CD14-positive monocyte (primary cell): ENCODE measurements around the gene F7. TPM values are rescaled to one million over a fixed set of nuclear protein-coding genes. Genes with fewer than 3 reads are reported as not detected.
"Not testable (repeated sequence)": the region's sequence is repeated elsewhere in the genome, so short reads cannot be mapped to it uniquely, and the experiment has no call there.

ENCODE experiments used
- DNase-seq, 3 donors: peaks; one replicate each; pipeline ENCODE4 v3.0.0-alpha.2; 2011 to 2022
- H2AFZ ChIP-seq: 2 replicates; pipeline ENCODE4 v1.6.0; 2012; ENCODE audit warnings: mild to moderate bottlenecking, low read depth, low read length, inconsistent platforms; ENCODE audit not compliant: insufficient read depth, poor library complexity, severe bottlenecking
- H3K27ac ChIP-seq, 2 donors: 1 replicate in 1 of 2; 2 replicates in 1 of 2; pipeline ENCODE4 v1.5.1; 2012 to 2013; ENCODE audit warnings: low read length in 2 of 2, control low read depth in 1 of 2, inconsistent platforms in 1 of 2, low read depth in 1 of 2, mild to moderate bottlenecking in 1 of 2
- H3K27me3 ChIP-seq, 2 donors: one replicate each; pipeline versions ENCODE4 v1.6.0 to v1.6.1; 2011 to 2013; ENCODE audit warnings: low read length in 2 of 2; ENCODE audit not compliant: control insufficient read depth in 2 of 2, insufficient read depth in 2 of 2
- H3K36me3 ChIP-seq, 2 donors: replicated peaks in 1 of 2; 1 replicate in 1 of 2; 2 replicates in 1 of 2; pipeline versions ENCODE4 v1.5.1 to v1.6.1; 2012 to 2013; ENCODE audit warnings: low read length in 2 of 2, control low read depth in 1 of 2, inconsistent platforms in 1 of 2, mild to moderate bottlenecking in 1 of 2; ENCODE audit not compliant: insufficient read depth in 2 of 2, control insufficient read depth in 1 of 2
- H3K4me1 ChIP-seq, 2 donors: 1 replicate in 1 of 2; 2 replicates in 1 of 2; pipeline versions ENCODE4 v1.5.1 to v1.6.1; 2012 to 2013; ENCODE audit warnings: low read length in 2 of 2, control low read depth in 1 of 2, inconsistent platforms in 1 of 2, mild to moderate bottlenecking in 1 of 2, moderate library complexity in 1 of 2; ENCODE audit not compliant: insufficient read depth in 2 of 2, control insufficient read depth in 1 of 2
- H3K4me2 ChIP-seq: replicated peaks from 2 replicates; pipeline ENCODE3; 2012; ENCODE audit warnings: low read length, moderate library complexity, mild to moderate bottlenecking; ENCODE audit not compliant: poor library complexity, severe bottlenecking; ENCODE audit errors: extremely low read depth
- H3K4me3 ChIP-seq, 3 experiments: fragments of 200-600 bp in 1 of 3; sonication (generic) in 1 of 3; replicated peaks in 1 of 3; 1 replicate in 2 of 3; 2 replicates in 1 of 3; pipeline ENCODE4 v1.5.1; 2011 to 2013; ENCODE audit warnings: low read length in 3 of 3, mild to moderate bottlenecking in 3 of 3, control low read depth in 2 of 3, low read depth in 2 of 3, inconsistent platforms in 1 of 3, moderate library complexity in 1 of 3
- H3K79me2 ChIP-seq: 2 replicates; pipeline ENCODE4 v1.6.0; 2012; ENCODE audit warnings: mild to moderate bottlenecking, control low read depth, inconsistent platforms, low read length, moderate library complexity; ENCODE audit not compliant: insufficient read depth
- H3K9ac ChIP-seq: 2 replicates; pipeline ENCODE4 v1.6.0; 2017; ENCODE audit warnings: low read length, mild to moderate bottlenecking; ENCODE audit not compliant: insufficient read depth, poor library complexity, severe bottlenecking
- H3K9me3 ChIP-seq, 2 donors: replicated peaks in 1 of 2; 1 replicate in 1 of 2; 2 replicates in 1 of 2; pipeline versions ENCODE4 v1.5.1 to v1.6.1; 2012 to 2013; ENCODE audit warnings: low read length in 2 of 2, control low read depth in 1 of 2; ENCODE audit not compliant: control insufficient read depth in 1 of 2, insufficient read depth in 1 of 2
- H4K20me1 ChIP-seq: 2 replicates; pipeline ENCODE4 v1.6.0; 2012; ENCODE audit warnings: mild to moderate bottlenecking, low read length, control low read depth, moderate library complexity; ENCODE audit not compliant: insufficient read depth
- H3K27ac Mint-ChIP-seq, 7 donors: one replicate each; pipeline ENCODE4 v1.8.0; 2020; ENCODE audit warnings: mild to moderate bottlenecking in 7 of 7, mixed read lengths in 7 of 7, moderate library complexity in 6 of 7, inconsistent platforms in 2 of 7
- H3K27me3 Mint-ChIP-seq, 3 donors: one replicate each; pipeline ENCODE4 v1.8.0; 2021 to 2022; ENCODE audit warnings: low read depth in 3 of 3, mild to moderate bottlenecking in 3 of 3, mixed read lengths in 3 of 3, moderate library complexity in 3 of 3, inconsistent platforms in 1 of 3
- H3K36me3 Mint-ChIP-seq, 2 donors: one replicate each; pipeline ENCODE4 v1.8.0; 2020; ENCODE audit warnings: mixed read lengths in 2 of 2, inconsistent platforms in 1 of 2, mild to moderate bottlenecking in 1 of 2
- H3K4me1 Mint-ChIP-seq: one replicate; pipeline ENCODE4 v1.8.0; 2020; ENCODE audit warnings: mild to moderate bottlenecking, mixed read lengths
- H3K4me3 Mint-ChIP-seq, 2 donors: one replicate each; pipeline ENCODE4 v1.8.0; 2020; ENCODE audit warnings: mild to moderate bottlenecking in 2 of 2, mixed read lengths in 2 of 2, moderate library complexity in 1 of 2
- H3K9me3 Mint-ChIP-seq, 7 donors: one replicate each; pipeline ENCODE4 v1.8.0; 2020 to 2022; ENCODE audit warnings: mixed read lengths in 7 of 7, mild to moderate bottlenecking in 6 of 7, moderate library complexity in 6 of 7, inconsistent platforms in 2 of 7
- CTCF ChIP-seq: fragments of 200-600 bp; IDR thresholded peaks from one replicate; pipeline ENCODE4 v1.8.0; 2022; ENCODE audit warnings: antibody characterized with exemption, mild to moderate bottlenecking
- WGBS: methylation state at CpG from one replicate; pipeline ENCODE4 v1.1.5; 2013; ENCODE audit warnings: missing lambda C conversion rate; ENCODE audit not compliant: insufficient coverage; 5-methylcytosine and 5-hydroxymethylcytosine counted together
- intact Hi-C, 2 donors: fragments of 100-400 bp; cut with micrococcal nuclease; formaldehyde crosslinking; loops; one replicate each; pipeline versions ENCODE4 v1.15.0 to v1.15.1; 2023
- polyA minus RNA-seq: library from RNA; depleted of rRNA, polyadenylated mRNA; stranded (reverse); fragments of >200 nt; gene quantifications from 2 replicates; pipeline ENCODE4 v1.2.3, GENCODE V29; 2012
- polyA plus RNA-seq, 3 donors: library from polyadenylated mRNA; depleted of rRNA in 1 of 3; unstranded in 2 of 3; stranded (reverse) in 1 of 3; fragments of 300-500 nt in 2 of 3; fragments of >200 nt in 1 of 3; fragmentation: Illumina TruSeq in 2 of 3; gene quantifications; 1 replicate in 2 of 3; 2 replicates in 1 of 3; pipeline ENCODE4 v1.2.3, GENCODE V29; 2012 to 2021
- total RNA-seq, 12 experiments: library from RNA in 1 of 12; stranded (reverse) in 1 of 12; fragments of 120-200 nt in 1 of 12; gene quantifications; one replicate each; pipeline ENCODE4 v1.2.4 and lab custom pipeline; 2013 to 2026; ENCODE audit warnings: mixed read lengths in 6 of 12, inconsistent platforms in 1 of 12

Gene F7
- total RNA-seq (2013): not detected
- polyA plus RNA-seq: not detected
- not detected in 2 replicates for polyA minus RNA-seq
- total RNA-seq (lab: John Stamatoyannopoulos, UW): 0 to 0.69 (median 0) reads per million in 11 experiments

- H3K36me3 ChIP-seq: no peaks in the 10 kb centered on the region
- peaks cover 2 to 11% of the 10 kb centered on the region in 2 donors for H3K27me3 ChIP-seq
- no peak within 1 kb of the TSS for H3K9ac ChIP-seq
- no peak within 1 kb of the TSS for H3K27ac Mint-ChIP-seq
- no peaks in the 10 kb centered on the region for H4K20me1 ChIP-seq
- no peak within 1 kb of the TSS for H3K27ac ChIP-seq
- H3K4me1 Mint-ChIP-seq: no peaks in the 10 kb centered on the region
- DNase-seq: no peak
- H3K4me2 ChIP-seq: no peak within 1 kb of the TSS
- H3K9me3 ChIP-seq: peaks cover 13 to 17% of the 10 kb centered on the region in 2 donors
- H3K4me3 Mint-ChIP-seq: no peak within 1 kb of the TSS
- intact Hi-C loops: no loop called here
- no peak within 1 kb of the TSS for H2AFZ ChIP-seq
- 82% methylated on average over 8 of the region's 17 CpGs for WGBS
- no peaks in the 10 kb centered on the region for H3K4me1 ChIP-seq
- H3K9me3 Mint-ChIP-seq: peaks cover 0 to 12% (median 10%) of the 10 kb centered on the region in 7 donors
- H3K36me3 Mint-ChIP-seq: no peaks in the 10 kb centered on the region
- H3K27me3 Mint-ChIP-seq: peaks cover 8 to 18% (median 11%) of the 10 kb centered on the region in 3 donors
- no peak within 1 kb of the TSS for H3K4me3 ChIP-seq
- TF ChIP-seq CTCF: no peak
- no peaks in the 10 kb centered on the region for H3K79me2 ChIP-seq
These were observed at the start of gene F7 for GRCh38 chr13:113105032-113105920. Gene F7, plus strand, starts transcription at chr13:113105791. Its CDS starts 51 bp downstream, at chr13:113105842.

- H3K4me3 Mint-ChIP-seq: no peak overlapping the region
- Histone ChIP-seq H3K4me2 (no peak overlapping the region), H2AFZ (no peak overlapping the region), H3K27ac (no peak overlapping the region), H3K79me2 (no peaks in the 10 kb centered on the region), H3K9ac (no peak overlapping the region), H3K9me3 (peaks cover 12 to 22% of the 10 kb centered on the region in 2 donors), H3K4me1 (no peaks in the 10 kb centered on the region), H3K4me3 (no peak overlapping the region), H3K36me3 (no peaks in the 10 kb centered on the region), H4K20me1 (no peaks in the 10 kb centered on the region), H3K27me3 (no peaks in the 10 kb centered on the region)
- no peaks in the 10 kb centered on the region for H3K9me3 Mint-ChIP-seq
- 82% methylated on average over 1 of the region's 1 CpG for WGBS
- no peak for TF ChIP-seq CTCF
- H3K27me3 Mint-ChIP-seq: no peaks in the 10 kb centered on the region
- H3K4me1 Mint-ChIP-seq: no peaks in the 10 kb centered on the region
- H3K27ac Mint-ChIP-seq: no peak overlapping the region
- DNase-seq: no peak
- no peaks in the 10 kb centered on the region for H3K36me3 Mint-ChIP-seq
- intact Hi-C loops: no loop called here
These were observed 48.5 kb upstream of the F7 start for GRCh38 chr13:113057084-113057483.

- H3K79me2 ChIP-seq, H3K4me3 ChIP-seq, H4K20me1 ChIP-seq, H3K36me3 Mint-ChIP-seq, H3K4me1 Mint-ChIP-seq, H3K4me1 ChIP-seq, H3K36me3 ChIP-seq, H3K27me3 ChIP-seq, H3K9ac ChIP-seq, H2AFZ ChIP-seq, H3K4me3 Mint-ChIP-seq, H3K4me2 ChIP-seq, H3K9me3 Mint-ChIP-seq, DNase-seq, H3K27ac ChIP-seq, H3K27ac Mint-ChIP-seq, H3K27me3 Mint-ChIP-seq, intact Hi-C loops: not testable (repeated sequence)
- peaks cover 12 to 22% of the 10 kb centered on the region in 2 donors for H3K9me3 ChIP-seq
- WGBS: 95% methylated on average over 3 of the region's 3 CpGs
These were observed 48.0 kb upstream of the F7 start for GRCh38 chr13:113057559-113057958.
